ENCODE results near the gene BACH2.

BACH2 gene

GRCh38 chr6:90256698-90257485 is 39.8 kb downstream of the BACH2 start:
- Histone ChIP-seq H3K27ac (ENCODE audit: low read depth, low read length, severe bottlenecking) (no peak overlapping the region), H3K4me3 (ENCODE audit: extremely low read depth, insufficient read depth, low read length, poor library complexity, severe bottlenecking) (no peak overlapping the region), H3K4me1 (ENCODE audit: control insufficient read depth, insufficient read depth, low read length, poor library complexity, severe bottlenecking) (no peaks in the 10 kb centered on the region), H3K36me3 (ENCODE audit: control insufficient read depth, insufficient read depth, low read length) (peaks cover 5% of the 10 kb centered on the region), H3K9me3 (ENCODE audit: control insufficient read depth, low read length) (no peaks in the 10 kb centered on the region)
- WGBS, 2 experiments (ENCODE audit: insufficient coverage in 2 of 2): no CpG with 5 or more reads among the region's 4 CpGs

- no CpG with 5 or more reads among the region's 2 CpGs for WGBS, 2 experiments (ENCODE audit: insufficient coverage in 2 of 2)
- Histone ChIP-seq H3K4me1 (ENCODE audit: control insufficient read depth, insufficient read depth, low read length, poor library complexity, severe bottlenecking) (no peaks in the 10 kb centered on the region), H3K9me3 (ENCODE audit: control insufficient read depth, low read length) (no peaks in the 10 kb centered on the region), H3K36me3 (ENCODE audit: control insufficient read depth, insufficient read depth, low read length) (peaks cover 5% of the 10 kb centered on the region), H3K27ac (ENCODE audit: low read depth, low read length, severe bottlenecking) (no peak overlapping the region), H3K4me3 (ENCODE audit: extremely low read depth, insufficient read depth, low read length, poor library complexity, severe bottlenecking) (no peak overlapping the region)
Measured at GRCh38 chr6:90253631-90254030, 43.0 kb downstream of the BACH2 start.

- H3K27ac ChIP-seq (ENCODE audit: low read depth, low read length, severe bottlenecking): no peak overlapping the region
- H3K4me3 ChIP-seq (ENCODE audit: extremely low read depth, insufficient read depth, low read length, poor library complexity, severe bottlenecking): no peak overlapping the region
- H3K36me3 ChIP-seq (ENCODE audit: control insufficient read depth, insufficient read depth, low read length): peaks cover 5% of the 10 kb centered on the region
- no peaks in the 10 kb centered on the region for H3K4me1 ChIP-seq (ENCODE audit: control insufficient read depth, insufficient read depth, low read length, poor library complexity, severe bottlenecking)
- no peaks in the 10 kb centered on the region for H3K9me3 ChIP-seq (ENCODE audit: control insufficient read depth, low read length)
- WGBS, 2 experiments (ENCODE audit: insufficient coverage in 2 of 2): 60% methylated on average over 1 of the region's 4 CpGs; no CpG with 5 or more reads in 1 of the 2 experiments
Measured at GRCh38 chr6:90251295-90251992, 45.2 kb downstream of the BACH2 start.

GRCh38 chr6:90250405-90250804 is 46.2 kb downstream of the BACH2 start:
- Histone ChIP-seq H3K4me3 (ENCODE audit: extremely low read depth, insufficient read depth, low read length, poor library complexity, severe bottlenecking) (no peak overlapping the region), H3K9me3 (ENCODE audit: control insufficient read depth, low read length) (no peaks in the 10 kb centered on the region), H3K4me1 (ENCODE audit: control insufficient read depth, insufficient read depth, low read length, poor library complexity, severe bottlenecking) (no peaks in the 10 kb centered on the region), H3K36me3 (ENCODE audit: control insufficient read depth, insufficient read depth, low read length) (no peaks in the 10 kb centered on the region), H3K27ac (ENCODE audit: low read depth, low read length, severe bottlenecking) (no peak overlapping the region)
- WGBS, 2 experiments (ENCODE audit: insufficient coverage in 2 of 2): 86% methylated on average over 1 of the region's 2 CpGs; no CpG with 5 or more reads in 1 of the 2 experiments

GRCh38 chr6:90249458-90249857 is 47.2 kb downstream of the BACH2 start:
- no peaks in the 10 kb centered on the region for H3K4me1 ChIP-seq (ENCODE audit: control insufficient read depth, insufficient read depth, low read length, poor library complexity, severe bottlenecking)
- no peaks in the 10 kb centered on the region for H3K36me3 ChIP-seq (ENCODE audit: control insufficient read depth, insufficient read depth, low read length)
- H3K9me3 ChIP-seq (ENCODE audit: control insufficient read depth, low read length): no peaks in the 10 kb centered on the region
- no peak overlapping the region for H3K27ac ChIP-seq (ENCODE audit: low read depth, low read length, severe bottlenecking)
- H3K4me3 ChIP-seq (ENCODE audit: extremely low read depth, insufficient read depth, low read length, poor library complexity, severe bottlenecking): no peak overlapping the region
- WGBS, 2 experiments (ENCODE audit: insufficient coverage in 2 of 2): 88 to 97% methylated on average over 6 to 7 of the region's 8 CpGs

DNA sequence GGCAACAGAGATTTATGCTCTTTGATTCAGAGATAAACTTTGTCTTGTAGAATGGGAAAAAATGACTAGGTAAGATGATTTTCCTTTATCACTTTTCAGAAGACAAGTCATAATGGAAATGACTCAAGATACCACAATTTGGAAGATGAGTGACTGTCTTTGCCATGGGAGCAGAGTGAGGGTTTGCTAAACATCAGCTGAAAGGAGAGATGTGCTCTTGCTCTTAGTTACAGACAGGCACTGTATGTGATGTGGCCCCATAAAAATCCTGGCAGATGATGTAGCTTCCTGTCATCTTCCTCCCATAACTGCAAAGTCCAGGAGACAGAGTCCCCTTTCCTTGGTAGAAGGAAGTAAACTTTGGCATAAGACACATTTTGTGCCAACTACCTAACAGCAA is 47.6 kb downstream of the BACH2 start:
- no peak overlapping the region for H3K4me3 ChIP-seq (ENCODE audit: extremely low read depth, insufficient read depth, low read length, poor library complexity, severe bottlenecking)
- no peaks in the 10 kb centered on the region for H3K36me3 ChIP-seq (ENCODE audit: control insufficient read depth, insufficient read depth, low read length)
- no peaks in the 10 kb centered on the region for H3K4me1 ChIP-seq (ENCODE audit: control insufficient read depth, insufficient read depth, low read length, poor library complexity, severe bottlenecking)
- H3K9me3 ChIP-seq (ENCODE audit: control insufficient read depth, low read length): no peaks in the 10 kb centered on the region
- no peak overlapping the region for H3K27ac ChIP-seq (ENCODE audit: low read depth, low read length, severe bottlenecking)

- Histone ChIP-seq H3K4me3 (ENCODE audit: extremely low read depth, insufficient read depth, low read length, poor library complexity, severe bottlenecking) (no peak overlapping the region), H3K27ac (ENCODE audit: low read depth, low read length, severe bottlenecking) (no peak overlapping the region), H3K4me1 (ENCODE audit: control insufficient read depth, insufficient read depth, low read length, poor library complexity, severe bottlenecking) (no peaks in the 10 kb centered on the region), H3K9me3 (ENCODE audit: control insufficient read depth, low read length) (no peaks in the 10 kb centered on the region), H3K36me3 (ENCODE audit: control insufficient read depth, insufficient read depth, low read length) (no peaks in the 10 kb centered on the region)
Measured at GRCh38 chr6:90247262-90247661, 49.4 kb downstream of the BACH2 start.

- H3K36me3 ChIP-seq (ENCODE audit: control insufficient read depth, insufficient read depth, low read length): no peaks in the 10 kb centered on the region
- no peaks in the 10 kb centered on the region for H3K4me1 ChIP-seq (ENCODE audit: control insufficient read depth, insufficient read depth, low read length, poor library complexity, severe bottlenecking)
- no peak overlapping the region for H3K27ac ChIP-seq (ENCODE audit: low read depth, low read length, severe bottlenecking)
- WGBS, 2 experiments (ENCODE audit: insufficient coverage in 2 of 2): no CpG with 5 or more reads among the region's 3 CpGs
- no peaks in the 10 kb centered on the region for H3K9me3 ChIP-seq (ENCODE audit: control insufficient read depth, low read length)
- H3K4me3 ChIP-seq (ENCODE audit: extremely low read depth, insufficient read depth, low read length, poor library complexity, severe bottlenecking): no peak overlapping the region
Measured at GRCh38 chr6:90241229-90241880, 55.3 kb downstream of the BACH2 start.

- no peaks in the 10 kb centered on the region for H3K9me3 ChIP-seq (ENCODE audit: control insufficient read depth, low read length)
- H3K27ac ChIP-seq (ENCODE audit: low read depth, low read length, severe bottlenecking): peak overlapping the region; percentile 6
- H3K4me1 ChIP-seq (ENCODE audit: control insufficient read depth, insufficient read depth, low read length, poor library complexity, severe bottlenecking): no peaks in the 10 kb centered on the region
- H3K36me3 ChIP-seq (ENCODE audit: control insufficient read depth, insufficient read depth, low read length): no peaks in the 10 kb centered on the region
- no peak overlapping the region for H3K4me3 ChIP-seq (ENCODE audit: extremely low read depth, insufficient read depth, low read length, poor library complexity, severe bottlenecking)
- 100% methylated on average over 1 of the region's 5 CpGs; no CpG with 5 or more reads in 1 of the 2 experiments for WGBS, 2 experiments (ENCODE audit: insufficient coverage in 2 of 2)
Measured at GRCh38 chr6:90238496-90239266, 58.0 kb downstream of the BACH2 start.

GRCh38 chr6:90237350-90237990 is 59.2 kb downstream of the BACH2 start:
- no peak overlapping the region for H3K27ac ChIP-seq (ENCODE audit: low read depth, low read length, severe bottlenecking)
- WGBS, 2 experiments (ENCODE audit: insufficient coverage in 2 of 2): 96 to 97% methylated on average over 3 to 4 of the region's 4 CpGs
- no peak overlapping the region for H3K4me3 ChIP-seq (ENCODE audit: extremely low read depth, insufficient read depth, low read length, poor library complexity, severe bottlenecking)
- H3K4me1 ChIP-seq (ENCODE audit: control insufficient read depth, insufficient read depth, low read length, poor library complexity, severe bottlenecking): no peaks in the 10 kb centered on the region
- no peaks in the 10 kb centered on the region for H3K9me3 ChIP-seq (ENCODE audit: control insufficient read depth, low read length)
- H3K36me3 ChIP-seq (ENCODE audit: control insufficient read depth, insufficient read depth, low read length): no peaks in the 10 kb centered on the region

All from mesodermal cell (in vitro differentiated cells).